Lung (tissue), 12 donors: ENCODE data around the gene MT1G. TPM values are rescaled to one million over a fixed set of nuclear protein-coding genes. Genes with fewer than 3 reads are reported as not detected.
A peak's percentile ranks its signal among the peaks of the same experiment; 100 is the strongest.

ENCODE experiments used
- ATAC-seq: fragments of 200-7000 bp; cut with Tn5 transposase; one replicate; pipeline ENCODE4 v1.9.1; 2020; ENCODE audit warnings: moderate number of reproducible peaks; ENCODE audit not compliant: insufficient read depth, low FRiP score
- DNase-seq, 3 donors: peaks; one replicate each; pipeline ENCODE4 v3.0.0-alpha.2; 2013 to 2017
- H3K27ac ChIP-seq, 2 donors: one replicate each; pipeline ENCODE4 v1.5.1; 2013; ENCODE audit warnings: mild to moderate bottlenecking in 2 of 2, moderate library complexity in 2 of 2, control low read depth in 1 of 2, inconsistent platforms in 1 of 2, low read depth in 1 of 2, low read length in 1 of 2
- H3K27me3 ChIP-seq, 3 donors: one replicate each; pipeline ENCODE4 v1.5.1; 2013; ENCODE audit warnings: low read length in 2 of 3; ENCODE audit not compliant: control insufficient read depth in 3 of 3, insufficient read depth in 3 of 3
- H3K36me3 ChIP-seq, 4 donors: one replicate each; pipeline ENCODE4 v1.5.1; 2013; ENCODE audit warnings: low read length in 4 of 4, mild to moderate bottlenecking in 1 of 4, moderate library complexity in 1 of 4; ENCODE audit not compliant: control insufficient read depth in 4 of 4, insufficient read depth in 4 of 4
- H3K4me1 ChIP-seq, 5 donors: one replicate each; pipeline ENCODE4 v1.5.1; 2013; ENCODE audit warnings: low read length in 5 of 5, mild to moderate bottlenecking in 2 of 5, moderate library complexity in 1 of 5; ENCODE audit not compliant: control insufficient read depth in 5 of 5, insufficient read depth in 5 of 5
- H3K4me3 ChIP-seq: one replicate; pipeline ENCODE4 v1.5.1; 2013; ENCODE audit warnings: mild to moderate bottlenecking, control low read depth, moderate library complexity
- H3K9ac ChIP-seq, 2 donors: one replicate each; pipeline ENCODE4 v1.5.1; 2013; ENCODE audit warnings: low read length in 2 of 2, control low read depth in 1 of 2; ENCODE audit not compliant: insufficient read depth in 1 of 2
- H3K9me3 ChIP-seq, 4 donors: one replicate each; pipeline ENCODE4 v1.5.1; 2013; ENCODE audit warnings: low read length in 3 of 4, mild to moderate bottlenecking in 1 of 4, moderate library complexity in 1 of 4; ENCODE audit not compliant: control insufficient read depth in 4 of 4, insufficient read depth in 3 of 4
- CTCF ChIP-seq: IDR thresholded peaks from 2 replicates; pipeline ENCODE4 v1.5.1; 2012; ENCODE audit warnings: mild to moderate bottlenecking; ENCODE audit errors: control extremely low read depth, extremely low read depth
- WGBS, 2 donors: extraction: QIAGEN DNeasy Blood & Tissue Kit; methylation state at CpG; one replicate each; pipeline ENCODE4 v1.1.7; 2013; 5-methylcytosine and 5-hydroxymethylcytosine counted together
- polyA plus RNA-seq, 2 donors: library from polyadenylated mRNA; stranded (reverse); fragments of 200-250 nt; gene quantifications; one replicate each; pipeline ENCODE4 v1.2.1, GENCODE V29; 2013
- total RNA-seq, 2 donors: library from RNA; depleted of rRNA in 1 of 2; stranded (reverse); fragments of >200 nt in 1 of 2; gene quantifications; one replicate each; pipeline ENCODE4 v1.2.1, GENCODE V29; 2014 to 2021
- donor health status: control.
- donor health status: control.
- donor health status: Bipolar disorder and iron deficiency.
- donor health status: healthy.
- donor health status: DM: yes; HTN: yes; CAD: no.

Gene MT1G
- total and polyA plus RNA-seq, 4 donors = 3.5 to 140 (median 78.0) TPM

- H3K4me1 ChIP-seq = peaks cover 0 to 12% (median 5%) of the 10 kb centered on the region in 5 donors
- 0 to 2% methylated on average over 37 to 46 of the region's 46 CpGs for WGBS, 2 donors
- no peaks in the 10 kb centered on the region for H3K9me3 ChIP-seq
- peaks cover 0 to 48% (median 39%) of the 10 kb centered on the region in 3 donors for H3K27me3 ChIP-seq
- peak within 1 kb of the TSS in 1 of 2 donors; percentile 16 for H3K27ac ChIP-seq
- ATAC-seq (peak; percentile 92), DNase-seq (peak; percentile 48 to 73 (median 65))
- peak within 1 kb of the TSS in 1 of 2 donors; percentile 14 for H3K9ac ChIP-seq
- H3K4me3 ChIP-seq = peak within 1 kb of the TSS; percentile 18
- H3K36me3 ChIP-seq = no peaks in the 10 kb centered on the region
- no peak for TF ChIP-seq CTCF
Observed at GRCh38 chr16:56657555-56658326, 10.1 kb downstream of the MT1G start, which contains the start of gene MT1F. TSS of gene MT1F (plus strand) at chr16:56657959. CDS start at chr16:56658059, 100 bp downstream.

- Histone ChIP-seq H3K9me3 (no peaks in the 10 kb centered on the region), H3K36me3 (no peaks in the 10 kb centered on the region), H3K4me1 (peaks cover 0 to 7% (median 4%) of the 10 kb centered on the region in 5 donors), H3K4me3 (no peak overlapping the region), H3K27ac (no peak overlapping the region), H3K27me3 (peaks cover 0 to 29% (median 22%) of the 10 kb centered on the region in 3 donors), H3K9ac (no peak overlapping the region)
- TF ChIP-seq CTCF = no peak
- WGBS, 2 donors = 89 to 90% methylated on average over 7 of the region's 7 CpGs
- DNase-seq (no peak), ATAC-seq (no peak)
Observed at GRCh38 chr16:56653218-56653617, 14.6 kb downstream of the MT1G start.

GRCh38 chr16:56652600-56652999 lies 15.3 kb downstream of the MT1G start:
- H3K9ac ChIP-seq = no peak overlapping the region
- DNase-seq = no peak
- TF ChIP-seq CTCF = no peak

More at GRCh38 chr16:56652600-56652999, 15.3 kb downstream of the MT1G start:
- Histone ChIP-seq H3K27me3 (peaks cover 0 to 31% (median 24%) of the 10 kb centered on the region in 3 donors), H3K4me3 (no peak overlapping the region), H3K9me3 (no peaks in the 10 kb centered on the region), H3K36me3 (no peaks in the 10 kb centered on the region), H3K27ac (no peak overlapping the region), H3K4me1 (peaks cover 0 to 2% (median 0%) of the 10 kb centered on the region in 5 donors)
- 44 to 70% methylated on average over 1 of the region's 1 CpG for WGBS, 2 donors
- ATAC-seq = no peak
